Jurkat, Clone E6-1 (cell line): ENCODE measurements around the gene VSTM4.

Experiments used
- DNase-seq: peaks from one replicate; pipeline ENCODE4 v3.0.0-alpha.2; 2011; ENCODE audit warnings: low read depth, low spot score
- H3K4me3 ChIP-seq: 2 replicates; pipeline ENCODE4 v1.5.1; 2011; ENCODE audit warnings: mild to moderate bottlenecking, low read length, control low read depth, moderate library complexity

Gene VSTM4

DNA sequence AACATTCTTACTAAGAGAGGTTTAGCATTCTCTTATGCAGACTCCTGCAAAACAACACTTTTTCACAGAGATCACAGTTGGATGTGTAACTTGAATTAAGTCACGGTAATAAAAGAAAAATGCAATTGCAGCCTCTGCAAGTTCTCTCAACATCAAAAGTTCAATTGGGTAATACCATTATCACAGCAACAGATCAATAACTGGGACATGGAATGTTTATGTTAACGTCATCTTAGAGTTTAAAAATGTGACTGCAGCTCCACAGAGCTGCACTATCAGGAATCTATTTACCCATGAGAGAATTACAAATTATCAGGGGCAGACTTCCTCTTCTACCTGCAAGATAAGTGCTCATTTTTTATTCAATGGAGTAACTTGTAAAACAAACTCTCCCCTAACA is 86.7 kb downstream of the VSTM4 start:
- H3K4me3 ChIP-seq: no peak overlapping the region
- DNase-seq: no peak

DNA sequence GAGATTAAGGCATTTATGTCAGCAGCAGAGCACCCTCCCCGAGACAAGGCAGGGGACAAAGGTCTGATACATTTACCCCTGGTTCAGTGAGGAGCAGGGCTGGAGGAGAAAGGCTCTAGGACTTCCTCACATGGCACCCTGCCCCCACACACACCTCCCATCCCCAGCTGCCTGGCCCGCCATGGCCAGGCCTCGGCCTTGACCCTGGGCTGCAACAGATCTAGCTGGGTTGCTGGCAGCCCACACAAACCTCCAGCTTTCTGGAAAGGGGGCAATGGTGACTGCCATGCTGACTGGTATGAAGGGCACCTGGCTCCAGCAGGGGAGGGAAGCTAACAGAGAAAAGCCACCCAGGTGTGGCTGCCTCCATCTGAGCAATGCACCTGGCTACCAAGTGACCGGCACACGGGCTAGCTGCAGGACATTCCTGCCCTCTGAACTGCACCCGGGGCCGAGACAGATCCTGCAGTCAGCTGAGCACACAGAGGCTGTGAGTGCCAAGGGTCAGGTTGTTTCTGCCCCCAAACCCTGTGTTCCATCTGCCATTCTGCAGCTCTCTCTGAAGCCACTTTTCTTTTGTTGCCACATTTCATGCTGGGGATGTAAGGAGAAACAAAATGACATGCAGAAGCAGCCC is 89.9 kb downstream of the VSTM4 start:
- no peak for DNase-seq
- H3K4me3 ChIP-seq: no peak overlapping the region

- no peak for DNase-seq
- no peak overlapping the region for H3K4me3 ChIP-seq
These were observed 90.8 kb downstream of the VSTM4 start for GRCh38 chr10:49024484-49024883.

- no peak overlapping the region for H3K4me3 ChIP-seq
- DNase-seq: no peak
These were observed 91.6 kb downstream of the VSTM4 start for GRCh38 chr10:49023752-49024151.

GRCh38 chr10:49023071-49023470 is 92.3 kb downstream of the VSTM4 start:
- no peak for DNase-seq
- H3K4me3 ChIP-seq: no peak overlapping the region

DNA sequence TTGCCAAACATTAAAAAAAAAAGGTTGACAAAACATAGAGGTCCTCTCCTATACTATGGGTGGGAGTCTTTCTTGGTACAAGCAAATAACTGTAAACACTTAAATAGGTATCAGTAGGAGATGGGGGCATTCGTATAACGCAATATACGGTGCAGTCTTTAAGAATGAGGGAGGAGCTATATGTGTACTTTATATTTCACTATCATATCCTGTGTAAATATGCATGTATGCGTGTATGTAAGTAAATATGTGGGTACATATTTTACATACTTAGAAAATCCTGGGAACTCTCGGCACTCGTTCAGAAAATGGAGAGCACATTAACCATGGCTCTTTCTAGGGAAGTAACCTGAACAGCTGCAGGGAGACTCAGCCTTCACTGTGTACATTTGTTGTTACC is 93.6 kb downstream of the VSTM4 start:
- no peak for DNase-seq
- no peak overlapping the region for H3K4me3 ChIP-seq

GRCh38 chr10:49015700-49016099 is 99.6 kb downstream of the VSTM4 start:
- DNase-seq: no peak

DNA sequence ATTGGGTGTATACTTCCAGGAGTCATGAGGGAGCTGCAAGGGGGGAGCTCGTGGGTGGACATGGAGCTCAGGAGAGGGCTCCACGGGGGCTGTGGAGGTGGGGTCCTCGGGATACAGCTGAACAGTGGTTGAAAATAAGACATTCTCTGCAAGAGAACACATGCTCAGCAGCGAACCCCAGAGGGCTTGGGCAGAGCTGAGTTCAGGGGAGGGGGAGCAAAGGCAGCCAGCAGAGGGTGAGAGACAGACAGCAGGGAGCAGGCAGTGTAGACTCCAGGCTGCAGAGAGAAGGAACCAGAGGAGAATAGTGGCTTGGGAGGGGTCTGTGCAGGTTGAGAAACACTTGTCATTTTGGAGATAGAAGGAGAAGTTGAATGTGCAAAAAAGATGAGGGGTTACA is 102.7 kb downstream of the VSTM4 start:
- DNase-seq: no peak
- no peak overlapping the region for H3K4me3 ChIP-seq

More at GRCh38 chr10:49015700-49016099, 99.6 kb downstream of the VSTM4 start:
- no peak overlapping the region for H3K4me3 ChIP-seq

GRCh38 chr10:49011756-49012155 is 103.6 kb downstream of the VSTM4 start:
- H3K4me3 ChIP-seq: no peak overlapping the region
- DNase-seq: no peak

DNA sequence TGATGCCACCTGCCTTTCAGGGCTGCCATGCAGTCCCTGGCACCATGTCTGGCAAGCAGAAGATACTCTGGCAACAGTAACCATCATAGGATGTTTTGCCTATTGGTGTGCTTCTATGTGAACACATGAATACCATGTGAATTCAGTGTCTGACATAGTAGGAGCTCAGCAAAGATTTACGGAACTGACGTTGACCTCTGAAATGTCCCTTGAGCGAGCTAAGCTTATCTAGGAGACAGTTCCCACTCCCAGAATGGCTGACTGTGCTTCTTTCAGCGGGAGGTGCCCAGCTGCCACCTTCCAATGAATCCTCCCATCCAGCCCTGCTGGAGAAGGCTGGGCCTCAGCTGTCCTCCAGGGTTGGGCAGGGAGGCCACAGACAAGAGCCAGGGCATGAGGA is 104.5 kb downstream of the VSTM4 start:
- no peak for DNase-seq
- no peak overlapping the region for H3K4me3 ChIP-seq

GRCh38 chr10:49010295-49010694 is 105.0 kb downstream of the VSTM4 start:
- no peak overlapping the region for H3K4me3 ChIP-seq
- no peak for DNase-seq

DNA sequence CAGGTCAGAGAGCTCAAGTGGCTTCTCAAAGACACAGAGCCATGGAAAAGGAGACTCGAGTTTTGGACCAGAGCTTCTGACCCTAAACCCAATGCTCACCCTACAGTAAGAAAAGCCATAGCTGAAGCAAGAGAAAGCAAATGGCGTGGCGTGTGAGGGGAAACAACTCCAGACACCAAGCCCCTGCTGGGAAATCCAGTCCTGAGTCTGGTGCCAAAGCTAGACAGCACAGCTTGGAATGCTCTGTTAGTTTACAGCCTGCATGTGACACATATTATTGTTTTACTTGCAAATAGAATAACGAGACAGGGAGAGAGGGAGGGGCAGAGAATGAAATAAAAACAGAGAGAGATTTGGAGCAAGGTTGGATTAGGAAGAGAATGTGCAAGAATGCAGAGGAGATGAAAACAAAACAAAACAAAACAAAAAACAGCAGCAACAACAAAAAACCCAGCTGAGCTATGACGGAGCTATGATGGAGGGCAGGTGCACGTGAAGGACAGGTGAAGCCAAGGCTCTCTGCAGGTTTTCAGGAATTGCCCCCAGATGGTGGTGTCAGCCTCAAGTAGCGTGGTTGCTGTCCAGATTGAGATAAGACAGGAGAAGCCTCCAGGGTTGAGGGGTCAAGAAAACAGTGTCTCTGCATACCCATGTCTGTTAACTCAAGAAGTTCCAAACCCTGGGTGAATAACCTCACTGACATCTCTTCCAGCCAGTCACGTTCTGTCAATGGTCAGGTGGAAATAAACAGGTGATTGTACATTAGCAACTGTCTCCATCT is 105.9 kb downstream of the VSTM4 start:
- no peak for DNase-seq
- H3K4me3 ChIP-seq: no peak overlapping the region

DNA sequence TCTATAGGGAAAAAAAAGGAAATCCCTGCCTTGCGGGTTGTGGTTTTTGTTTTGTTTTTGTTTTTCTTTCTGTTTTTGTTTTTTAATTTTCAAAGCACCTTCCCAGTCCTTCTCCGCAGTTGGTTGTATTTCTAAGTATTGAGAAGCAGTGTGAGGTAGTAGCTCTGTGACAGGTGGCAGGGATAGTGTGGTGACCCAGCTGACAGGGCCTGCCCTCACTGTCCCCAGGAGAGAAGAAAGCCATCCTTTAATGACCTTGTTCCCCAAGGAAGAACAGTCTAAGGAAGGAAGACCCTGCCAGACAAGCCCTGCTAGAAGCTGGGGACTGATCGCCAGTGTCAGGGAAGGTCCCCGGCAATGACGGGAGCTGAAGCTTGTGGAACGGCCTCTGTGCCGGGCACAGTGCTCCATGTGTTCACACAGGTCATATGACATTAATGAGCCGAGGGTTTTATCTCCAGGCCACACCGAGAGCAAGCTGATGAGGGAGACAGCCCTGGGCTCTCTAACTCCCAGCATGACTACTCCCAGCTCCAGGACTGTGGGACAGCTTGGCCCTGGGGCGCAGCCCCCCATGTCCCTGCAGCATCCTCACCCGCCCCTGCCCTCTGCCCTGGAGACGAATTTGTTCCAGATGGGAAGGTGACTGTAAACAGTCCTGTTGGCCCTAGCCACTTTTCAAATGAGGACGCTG is 106.7 kb downstream of the VSTM4 start:
- no peak for DNase-seq
- no peak overlapping the region for H3K4me3 ChIP-seq

DNA sequence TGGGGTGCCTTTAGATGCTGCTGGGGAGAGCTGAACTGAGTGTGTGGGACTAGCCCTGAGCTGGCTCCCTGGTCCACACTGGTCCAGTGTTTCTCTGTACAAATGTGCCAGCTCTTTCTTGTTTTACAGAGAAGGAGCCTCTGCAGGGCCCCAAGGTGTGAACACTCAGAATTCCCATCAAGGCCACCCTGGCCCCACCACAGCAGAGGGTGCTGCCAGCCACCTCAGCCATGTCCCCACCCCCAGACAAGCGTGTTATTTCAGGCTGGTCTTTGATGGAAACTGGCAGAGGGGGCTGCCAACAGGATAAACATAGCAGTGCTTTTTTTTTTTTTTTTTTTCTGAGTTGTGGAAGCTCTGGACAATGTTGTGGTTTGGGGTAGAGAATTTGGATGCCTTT is 107.2 kb downstream of the VSTM4 start:
- no peak for DNase-seq
- no peak overlapping the region for H3K4me3 ChIP-seq

GRCh38 chr10:49007129-49007528 is 108.2 kb downstream of the VSTM4 start:
- DNase-seq: no peak
- no peak overlapping the region for H3K4me3 ChIP-seq

DNA sequence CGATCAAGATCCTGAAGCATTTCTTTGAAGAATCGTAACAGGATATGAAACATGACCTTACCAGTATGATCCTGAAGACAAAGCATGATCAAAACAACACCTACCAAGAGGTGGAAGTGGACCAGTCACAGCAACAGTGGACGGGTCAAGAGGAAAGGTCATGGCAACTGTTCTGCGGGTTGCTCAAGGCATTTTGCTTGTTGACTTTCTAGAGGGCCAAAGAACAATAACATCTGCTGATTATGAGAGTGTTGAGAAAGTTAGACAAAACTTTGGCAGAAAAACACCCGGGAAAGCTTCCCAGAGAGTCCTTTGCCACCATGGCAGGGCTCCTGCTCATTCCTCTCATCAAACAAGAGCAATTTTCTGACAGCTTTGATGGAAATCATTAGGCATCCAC is 110.1 kb downstream of the VSTM4 start:
- H3K4me3 ChIP-seq: no peak overlapping the region
- DNase-seq: no peak

GRCh38 chr10:49001870-49002672 is 113.3 kb downstream of the VSTM4 start:
- DNase-seq: no peak
- H3K4me3 ChIP-seq: no peak overlapping the region

DNA sequence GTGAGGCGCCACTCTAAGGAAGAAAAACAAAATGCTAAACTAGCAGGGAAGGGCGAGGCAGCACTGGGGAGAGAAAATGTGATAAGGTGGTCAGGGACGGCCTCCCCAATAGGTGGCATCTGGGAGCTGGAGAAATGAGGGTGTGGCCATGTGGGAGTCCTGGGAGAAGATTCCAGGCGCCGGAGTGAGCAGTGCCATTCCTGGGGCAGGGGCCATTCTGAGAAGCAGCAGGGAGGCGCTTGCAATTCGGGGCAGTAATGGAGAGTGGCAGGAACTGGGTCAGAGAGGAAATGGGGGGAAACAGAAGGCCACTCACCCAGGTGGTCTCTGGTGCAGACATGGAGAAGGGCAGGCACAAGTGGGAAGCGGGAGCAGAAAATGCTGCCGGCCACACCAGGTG is 113.9 kb downstream of the VSTM4 start:
- no peak for DNase-seq

More for the DNA sequence above, 113.9 kb downstream of the VSTM4 start:
- H3K4me3 ChIP-seq: no peak overlapping the region
